Cardiac septum (tissue), 1 donor: ENCODE data around the gene PSENEN. TPM values are rescaled to one million over a fixed set of nuclear protein-coding genes. Genes with fewer than 3 reads are reported as not detected.
"Not testable (repeated sequence)": the region's sequence is repeated elsewhere in the genome, so short reads cannot be mapped to it uniquely, and the experiment has no call there.

Experiments used
- DNase-seq: peaks from one replicate; pipeline ENCODE4 v3.0.0-alpha.2; 2020; ENCODE audit warnings: low spot score
- intact Hi-C: fragments of 100-400 bp; cut with DNase I; formaldehyde crosslinking; loops from one replicate; pipeline ENCODE4 v1.14.0; 2022
- total RNA-seq: library from RNA; stranded (reverse); fragmentation: NEBNext Ultra II Directional; extraction: Animal tissue kit (Norgen Biotek cat#: 25700); gene quantifications from one replicate; pipeline ENCODE4 v1.2.1, GENCODE V29; 2021
- donor health status: DM: no; HTN: no; CAD: no.

Gene PSENEN
- total RNA-seq, 1 donor from 2014 or later, result 43.2 TPM

DNA sequence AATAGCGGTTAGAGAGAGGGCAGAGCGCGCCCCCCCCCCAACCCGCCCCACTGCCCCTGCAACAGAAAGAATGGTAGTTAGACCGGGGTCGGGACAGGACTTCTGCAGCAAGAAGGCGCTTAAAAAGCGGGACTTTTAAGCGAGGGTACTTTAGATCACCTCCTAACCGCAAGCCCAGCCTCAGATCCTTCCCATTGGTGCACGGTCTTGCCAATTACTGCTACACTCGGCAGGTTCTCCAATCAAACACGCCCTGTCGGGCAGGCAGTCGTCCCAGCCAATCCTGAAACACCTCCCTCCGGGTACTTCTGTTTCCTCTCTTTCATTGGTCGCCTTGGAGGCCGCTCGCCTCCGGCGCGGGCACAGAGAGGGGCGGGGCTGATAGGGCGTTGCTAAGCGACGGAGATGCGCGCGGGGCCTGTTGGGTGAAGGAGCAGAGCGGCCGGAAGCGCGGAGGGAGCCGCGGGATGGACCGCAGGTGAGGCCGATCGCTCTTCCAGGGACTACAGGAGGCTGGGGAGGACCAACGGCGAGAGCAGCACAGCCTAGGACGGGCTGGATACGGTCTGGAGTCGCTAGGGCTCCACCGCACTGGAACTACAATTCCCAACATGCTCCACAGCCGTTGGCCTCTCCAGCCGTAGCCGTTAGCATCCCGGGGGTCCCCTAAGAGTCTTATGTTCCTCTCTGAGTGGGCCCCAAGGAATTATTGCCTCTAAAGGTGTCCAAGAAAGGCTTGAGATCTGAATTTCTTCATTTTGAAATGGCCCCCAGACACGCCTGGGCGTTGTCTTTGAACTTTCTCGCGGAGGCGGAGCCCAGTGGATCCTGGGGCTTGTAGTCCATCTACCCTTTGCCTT lies 12.5 kb downstream of the PSENEN start, which contains the start of gene PROSER3:
Gene PROSER3, plus strand, starts transcription at position 428 of the 860 bp plus-strand sequence. Its CDS starts 40 bp downstream, at position 468.
- intact Hi-C loops, result no loop called here
- peak; percentile 99 for DNase-seq

- no peak for DNase-seq
- intact Hi-C loops, result no loop called here
Measured at GRCh38 chr19:35759697-35760096, 14.2 kb downstream of the PSENEN start.

DNA sequence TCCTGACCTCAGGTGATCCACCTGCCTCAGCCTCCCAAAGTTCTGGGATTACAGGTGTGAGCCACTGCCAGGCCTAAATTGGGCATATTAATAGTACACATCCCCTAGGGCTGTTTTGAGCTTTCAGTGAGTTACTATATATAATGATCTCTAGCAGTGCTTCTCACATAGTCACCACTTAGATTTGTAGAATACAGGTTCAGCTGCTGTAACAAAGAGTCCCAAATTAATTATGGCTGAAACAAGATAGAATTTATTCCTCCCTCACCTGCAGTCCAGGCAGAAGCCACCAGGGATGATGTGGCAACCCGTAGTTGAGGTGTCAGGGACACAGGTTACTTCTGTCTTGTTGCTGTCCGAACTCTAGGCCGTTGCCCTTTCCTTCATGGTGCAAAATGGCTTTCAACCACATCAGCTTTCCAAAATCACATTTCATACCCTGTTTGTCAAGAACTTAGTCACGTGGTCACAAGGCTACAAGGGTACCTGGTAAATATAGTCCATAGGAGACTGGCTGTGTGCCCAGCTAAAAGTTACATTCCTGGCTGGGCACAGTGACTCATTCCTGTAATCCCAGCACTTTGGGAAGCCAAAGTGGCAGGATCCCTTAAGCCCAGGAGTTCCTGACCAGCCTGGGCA lies 15.4 kb downstream of the PSENEN start:
- DNase-seq, result no peak
- intact Hi-C loops, result no loop called here

DNA sequence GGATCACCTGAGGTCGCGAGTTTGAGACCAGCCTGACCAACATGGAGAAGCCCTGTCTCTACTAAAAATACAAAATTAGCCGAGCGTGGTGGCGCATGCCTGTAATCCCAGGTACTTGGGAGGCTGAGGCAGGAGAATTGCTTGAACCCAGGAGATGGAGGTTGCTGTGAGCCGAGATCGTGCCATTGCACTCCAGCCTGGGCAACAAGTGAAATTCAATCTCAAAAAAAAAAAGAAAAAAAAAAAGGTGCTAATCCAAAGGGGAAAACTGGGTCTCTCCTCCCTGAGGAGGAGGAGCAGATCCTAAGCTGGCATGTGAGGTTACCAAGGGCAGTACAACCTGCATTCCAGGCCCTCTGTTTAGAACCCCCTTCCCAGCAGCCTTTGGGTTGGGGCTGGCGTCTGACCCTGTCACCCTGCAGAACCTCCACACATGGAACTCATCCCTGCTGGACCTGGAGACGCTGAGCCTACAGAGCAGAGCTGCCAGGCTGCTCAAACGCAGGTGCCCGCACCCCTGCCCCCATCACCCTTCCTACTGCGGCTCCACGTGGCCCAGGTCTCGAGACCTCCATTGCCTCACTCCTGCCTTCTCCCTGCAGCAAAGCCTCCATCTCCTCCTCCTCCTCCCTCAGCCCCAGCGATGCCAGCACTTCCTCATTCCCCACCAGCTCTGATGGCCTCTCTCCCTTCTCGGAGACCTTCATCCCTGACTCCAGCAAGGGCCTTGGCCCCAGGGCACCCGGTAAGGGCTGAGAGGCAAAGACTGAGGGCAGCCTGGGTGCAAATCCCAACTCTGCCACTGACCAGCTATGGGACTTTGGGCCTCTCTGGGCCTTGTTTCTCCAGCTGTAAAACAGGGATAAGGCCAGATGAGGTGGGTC lies 19.2 kb downstream of the PSENEN start:
- DNase-seq, result no peak
- intact Hi-C loops, result no loop called here

- intact Hi-C loops, result no loop called here
- DNase-seq, result no peak
Measured at GRCh38 chr19:35766571-35767104, 21.2 kb downstream of the PSENEN start.

- DNase-seq, result no peak
- intact Hi-C loops, result no loop called here
Measured at GRCh38 chr19:35767288-35768081, 22.0 kb downstream of the PSENEN start.

- no peak for DNase-seq
- intact Hi-C loops, result no loop called here
Measured at GRCh38 chr19:35768082-35768421, 22.6 kb downstream of the PSENEN start.

GRCh38 chr19:35772362-35772761 lies 26.9 kb downstream of the PSENEN start:
- not testable (repeated sequence) for DNase-seq
- intact Hi-C loops, result loop anchor here (10.0 kb wide), 1 partner anchor 92 kb away; the partner anchor contains the start of gene APLP1

DNA sequence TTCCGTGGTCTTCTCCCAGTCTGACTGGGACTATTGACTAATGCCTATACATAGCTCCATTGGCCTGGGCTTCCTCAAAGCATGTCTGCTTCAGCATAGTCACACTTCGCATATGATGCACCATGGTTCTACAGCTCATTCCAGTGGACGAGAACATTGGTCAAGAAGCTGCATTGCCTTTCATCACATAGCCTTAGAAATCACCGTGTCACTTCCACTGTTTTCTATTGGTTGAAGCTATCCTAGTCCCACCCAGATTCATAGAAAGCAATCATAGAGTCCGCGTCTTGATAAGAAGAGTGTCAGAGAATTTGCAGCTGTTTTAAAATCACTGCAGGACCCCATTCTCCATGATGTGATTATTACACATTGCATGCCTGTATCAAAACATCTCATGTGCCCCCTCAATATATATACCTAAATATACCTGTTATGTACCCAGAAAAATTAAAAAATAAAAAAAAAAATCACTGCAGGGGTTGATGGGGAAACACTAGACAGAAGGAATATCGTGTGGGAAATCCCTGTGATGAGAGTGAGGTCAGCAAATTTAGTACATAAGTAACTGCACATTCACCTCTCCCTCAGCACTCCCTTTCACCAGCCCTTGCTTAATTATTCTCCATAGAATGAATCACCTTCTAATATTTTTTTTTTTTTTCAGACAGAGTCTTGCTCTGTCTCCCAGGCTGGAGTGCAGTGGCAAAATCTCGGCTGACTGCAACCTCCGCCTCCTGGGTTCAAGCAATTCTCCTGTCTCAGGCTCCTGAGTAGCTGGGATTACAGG lies 27.8 kb downstream of the PSENEN start:
- no peak for DNase-seq
- intact Hi-C loops, result loop anchor here (10.0 kb wide), 1 partner anchor 92 kb away; the partner anchor contains the start of gene APLP1

DNA sequence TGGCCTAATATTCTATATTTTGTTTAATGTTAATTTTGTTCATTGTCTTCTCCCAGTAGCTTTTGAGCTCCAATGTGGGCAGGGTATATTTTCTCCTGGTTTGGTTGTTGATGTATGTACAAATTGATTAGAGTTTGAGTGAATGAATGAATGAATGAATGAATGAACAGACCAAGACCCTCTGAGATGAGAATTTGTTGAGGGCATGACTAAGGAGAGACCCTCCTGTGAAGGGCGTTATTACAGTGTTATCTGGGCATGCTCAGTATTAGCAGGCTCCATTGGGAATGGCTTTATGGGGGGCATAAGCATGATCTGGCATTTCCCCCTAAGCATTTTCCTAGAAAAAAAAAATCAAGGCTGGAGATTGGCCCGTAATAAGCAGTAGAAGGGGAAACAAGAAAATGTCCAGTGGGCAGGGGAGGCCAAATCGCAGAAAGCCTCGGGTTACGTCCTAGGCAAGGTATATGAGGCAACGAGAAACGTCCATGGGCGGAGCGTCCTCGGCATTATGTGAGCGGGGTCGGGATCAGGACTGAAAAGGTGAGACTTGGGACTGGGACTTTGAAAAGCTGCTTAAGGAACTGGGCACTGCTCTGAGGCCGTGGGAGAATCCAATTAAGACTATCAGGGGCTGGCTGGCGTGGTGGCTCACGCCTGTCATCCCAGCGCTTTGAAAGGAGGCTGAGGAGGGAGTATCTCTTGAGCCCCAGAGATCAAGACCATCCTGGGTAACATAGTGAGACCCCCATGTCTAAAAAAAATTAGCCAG lies 29.0 kb downstream of the PSENEN start:
- no peak for DNase-seq
- intact Hi-C loops, result loop anchor here (10.0 kb wide), 1 partner anchor 90 kb away; the partner anchor contains the start of gene APLP1

DNA sequence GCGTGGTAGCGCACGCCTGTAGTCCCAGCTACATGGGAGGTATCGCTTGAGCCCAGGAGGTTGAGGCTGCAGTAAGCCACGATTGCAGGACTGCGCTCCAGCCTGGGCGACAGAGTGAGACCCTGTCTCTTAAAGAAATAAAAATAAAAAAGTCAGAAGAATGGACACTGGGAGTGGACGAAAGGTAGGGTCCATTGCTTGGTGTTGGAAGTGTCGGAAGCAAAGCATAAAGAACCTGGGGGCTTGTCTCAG lies 29.5 kb downstream of the PSENEN start:
- intact Hi-C loops, result loop anchor here (10.0 kb wide), 1 partner anchor 90 kb away; the partner anchor contains the start of gene APLP1
- DNase-seq, result no peak

- DNase-seq, result peak; percentile 99
- intact Hi-C loops, result loop anchor here (10.0 kb wide), 1 partner anchor 89 kb away; the partner anchor contains the start of gene APLP1
Measured at GRCh38 chr19:35775298-35776101, 30.0 kb downstream of the PSENEN start, which contains the start of gene ARHGAP33. TSS of gene ARHGAP33 (plus strand) at chr19:35775564. CDS start at chr19:35775659, 95 bp downstream.

- intact Hi-C loops, result loop anchor here (10.0 kb wide), 1 partner anchor 89 kb away; the partner anchor contains the start of gene APLP1
- no peak for DNase-seq
Measured at GRCh38 chr19:35776102-35776788, 30.8 kb downstream of the PSENEN start.

GRCh38 chr19:35777086-35777841 lies 31.8 kb downstream of the PSENEN start:
- intact Hi-C loops, result loop anchor here (10.0 kb wide), 1 partner anchor 88 kb away; the partner anchor contains the start of gene APLP1
- no peak for DNase-seq

DNA sequence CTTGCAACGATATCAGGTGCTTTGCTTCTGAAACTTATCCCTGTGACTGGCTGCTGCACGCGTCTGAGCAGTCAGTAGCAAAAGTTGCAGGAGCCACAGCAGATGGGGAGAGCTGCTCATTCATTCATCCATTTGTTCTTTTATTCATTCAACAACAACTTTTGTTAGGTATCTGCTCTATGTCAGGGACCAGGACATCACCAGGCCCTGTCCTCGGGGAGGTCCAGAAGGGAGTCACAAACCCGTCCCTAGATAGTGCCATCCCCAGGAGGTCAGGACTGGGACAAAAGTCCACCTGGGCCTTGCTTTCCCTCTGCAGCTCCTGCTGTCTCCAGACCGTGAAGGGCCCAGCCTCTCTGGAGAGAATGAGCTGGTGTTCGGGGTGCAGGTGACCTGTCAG lies 32.5 kb downstream of the PSENEN start:
- intact Hi-C loops, result loop anchor here (10.0 kb wide), 1 partner anchor 87 kb away; the partner anchor contains the start of gene APLP1
- DNase-seq, result no peak
